LoVo (cell line): ENCODE data around the gene SREK1IP1.
"Not testable (repeated sequence)": the region's sequence is repeated elsewhere in the genome, so short reads cannot be mapped to it uniquely, and the experiment has no call there.

Experiments used
- DNase-seq: peaks from one replicate; pipeline ENCODE4 v3.0.0-alpha.2; 2016; ENCODE audit warnings: low spot score

The SREK1IP1 gene

DNA sequence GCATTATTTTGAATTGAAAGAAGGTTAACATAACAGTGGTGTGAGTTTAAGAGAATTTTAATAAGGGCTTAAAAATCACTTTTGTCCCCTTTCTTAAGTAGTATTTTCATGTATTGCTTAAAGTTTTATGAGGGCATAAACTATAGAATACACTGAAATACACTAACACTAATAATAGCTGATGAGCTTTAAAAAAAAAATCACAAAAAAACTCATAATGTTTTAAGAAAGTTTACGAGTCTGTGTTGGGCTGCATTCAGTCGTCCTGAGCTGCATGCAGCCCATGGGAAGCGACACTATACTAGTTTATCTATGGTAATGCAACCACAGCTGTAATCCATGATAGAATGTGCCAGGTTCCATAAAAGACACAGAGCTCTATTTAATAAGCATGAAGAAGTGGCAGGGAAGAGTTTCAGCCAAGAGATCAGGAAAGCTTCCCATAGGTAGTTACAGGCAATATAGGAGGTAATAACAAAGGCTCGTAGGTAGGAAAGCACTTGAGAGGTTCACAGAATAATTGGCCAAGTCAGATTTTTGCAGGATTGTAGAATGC lies 4.5 kb downstream of the SREK1IP1 start:
- DNase-seq = no peak

DNA sequence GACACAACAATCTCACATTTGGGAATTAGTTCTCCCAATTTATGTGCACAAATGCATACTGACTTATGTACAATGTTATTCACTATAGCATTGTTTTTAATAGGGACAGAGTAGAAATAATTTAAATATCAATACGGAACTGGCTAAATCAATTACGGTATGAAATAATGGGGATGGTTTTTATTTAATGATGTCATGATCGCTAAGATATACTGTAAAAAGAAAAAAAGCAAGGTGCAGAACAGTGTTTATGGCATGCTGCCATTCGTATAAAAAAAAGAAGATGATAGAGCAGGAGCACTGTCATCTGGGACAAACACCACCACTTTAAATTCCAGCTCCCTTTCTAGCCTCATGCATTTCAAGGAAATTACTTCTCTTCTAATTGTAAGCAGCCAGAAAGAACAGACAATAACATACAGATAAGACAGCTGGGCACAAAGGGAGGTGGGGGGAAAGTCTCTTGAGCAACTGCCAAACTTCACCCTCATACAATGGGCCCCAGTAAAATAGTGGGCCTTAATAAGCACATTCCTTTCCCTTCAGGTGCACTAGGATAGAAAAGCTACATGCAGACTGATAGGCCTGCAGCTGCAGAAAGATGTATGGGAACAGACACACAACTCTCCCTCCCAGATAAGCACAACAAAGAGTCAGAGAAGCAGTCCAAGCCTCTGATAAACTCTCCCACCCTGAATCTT lies 8.4 kb downstream of the SREK1IP1 start:
- DNase-seq = no peak

DNA sequence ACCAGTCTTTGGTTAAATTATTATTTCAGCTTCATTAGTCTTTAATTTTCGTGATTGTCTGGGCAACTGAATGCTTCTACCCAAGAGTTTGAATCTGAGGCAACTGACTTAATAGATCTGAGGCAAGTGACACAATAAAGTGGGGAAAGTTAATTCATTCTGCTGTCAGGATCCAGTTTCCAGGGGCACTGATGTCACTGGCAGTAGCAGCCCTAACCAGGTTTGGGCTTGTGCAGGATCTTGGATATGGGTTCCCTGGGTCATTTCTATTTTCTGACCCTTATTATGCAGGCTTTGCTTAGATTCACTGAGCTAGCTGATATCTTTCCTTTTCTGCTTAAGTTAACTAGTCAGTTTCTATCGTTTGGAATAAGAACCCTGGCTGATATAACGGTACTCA lies 9.6 kb downstream of the SREK1IP1 start:
- no peak for DNase-seq

- no peak for DNase-seq
Measured at GRCh38 chr5:64754066-64754465, 14.4 kb downstream of the SREK1IP1 start.

- DNase-seq = no peak
Measured at GRCh38 chr5:64749385-64749784, 19.1 kb downstream of the SREK1IP1 start.

DNA sequence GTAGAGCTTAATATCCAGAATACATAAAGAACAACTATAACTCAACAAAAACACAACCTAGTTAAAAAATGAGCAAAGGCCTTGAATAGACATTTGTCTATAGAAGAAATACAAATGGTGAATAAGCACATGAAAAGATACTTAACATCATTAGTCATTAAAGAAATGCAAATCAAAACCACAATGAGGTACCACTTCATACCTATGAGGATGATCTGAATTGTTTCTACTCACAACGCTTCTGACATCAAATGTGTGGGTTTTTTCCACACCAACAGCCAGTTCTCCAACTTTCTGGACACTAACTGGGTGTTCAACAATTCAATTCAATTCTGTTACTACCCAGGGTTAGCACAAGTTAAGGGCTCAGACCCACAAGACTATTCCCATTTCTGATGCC lies 22.0 kb downstream of the SREK1IP1 start:
- DNase-seq = no peak

- no peak for DNase-seq
Measured at GRCh38 chr5:64744914-64745313, 23.6 kb downstream of the SREK1IP1 start.

- no peak for DNase-seq
Measured at GRCh38 chr5:64742821-64743220, 25.7 kb downstream of the SREK1IP1 start.

GRCh38 chr5:64742411-64742810 lies 26.1 kb downstream of the SREK1IP1 start:
- no peak for DNase-seq

DNA sequence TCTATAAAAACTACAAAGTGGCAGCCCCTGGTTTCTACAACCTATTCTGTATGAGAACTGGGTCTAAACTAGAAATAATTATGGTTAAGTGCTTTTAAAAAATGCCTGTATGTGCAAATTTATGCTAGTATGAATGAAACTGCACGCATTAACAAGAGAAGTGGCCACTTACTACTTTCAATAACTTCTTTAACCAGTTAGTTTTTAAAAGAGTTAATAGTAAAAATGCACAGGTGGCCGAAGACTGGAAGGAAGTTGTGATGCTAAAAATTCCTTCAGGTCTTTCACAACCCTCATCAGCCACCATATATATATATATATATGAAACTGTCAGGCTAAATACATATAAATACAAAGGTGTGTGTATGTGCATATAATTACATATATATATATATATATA lies 41.3 kb downstream of the SREK1IP1 start:
- no peak for DNase-seq

DNA sequence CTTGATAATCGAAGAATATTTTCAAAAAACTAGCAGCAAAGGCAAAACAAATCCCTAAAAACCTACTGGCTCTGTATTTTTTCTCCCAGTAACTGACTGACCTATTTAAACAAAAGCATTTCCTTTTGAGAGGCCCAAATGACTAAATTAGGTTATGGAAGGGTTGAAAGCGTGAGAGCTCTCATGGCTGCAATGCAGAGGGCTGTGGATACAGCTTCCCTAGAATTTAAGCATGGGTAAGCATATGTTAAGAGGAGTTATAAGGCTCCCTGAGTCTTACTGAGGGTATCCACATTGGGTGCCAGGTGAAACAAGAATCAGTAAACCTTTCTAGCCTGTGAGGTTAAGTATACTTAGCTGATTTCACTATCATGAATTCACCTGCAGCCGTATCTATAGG lies 45.9 kb downstream of the SREK1IP1 start:
- DNase-seq = no peak

DNA sequence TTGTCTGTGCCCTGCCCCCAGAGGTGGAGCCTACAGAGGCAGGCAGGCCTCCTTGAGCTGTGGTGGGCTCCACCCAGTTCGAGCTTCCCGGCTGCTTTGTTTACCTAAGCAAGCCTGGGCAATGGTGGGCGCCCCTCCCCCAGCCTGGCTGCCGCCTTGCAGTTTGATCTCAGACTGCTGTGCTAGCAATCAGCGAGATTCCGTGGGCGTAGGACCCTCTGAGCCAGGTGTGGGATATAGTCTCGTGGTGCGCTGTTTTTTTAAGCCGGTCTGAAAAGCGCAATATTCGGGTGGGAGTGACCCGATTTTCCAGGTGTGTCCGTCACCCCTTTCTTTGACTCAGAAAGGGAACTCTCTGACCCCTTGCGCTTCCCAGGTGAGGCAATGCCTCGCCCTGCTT lies 54.0 kb downstream of the SREK1IP1 start:
- DNase-seq = not testable (repeated sequence)

DNA sequence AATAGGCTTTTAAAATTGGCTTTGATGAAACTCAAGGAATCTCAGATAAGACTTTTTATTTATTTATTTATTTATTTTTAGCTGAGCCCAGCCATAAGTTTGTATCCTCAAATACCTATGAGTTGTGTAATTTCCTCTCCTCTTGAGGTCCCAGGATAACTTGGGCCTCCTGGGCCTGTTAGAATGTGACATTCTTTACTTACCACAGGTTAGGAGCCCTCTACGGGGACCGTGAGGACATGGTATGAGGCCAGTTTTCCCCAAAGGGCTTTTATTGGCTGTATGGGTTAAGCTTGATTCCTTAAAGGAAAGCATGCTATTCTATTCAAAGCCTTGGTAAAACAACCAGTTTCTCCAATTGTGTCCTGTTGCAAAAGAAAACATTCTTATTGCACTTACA lies 61.3 kb downstream of the SREK1IP1 start:
- no peak for DNase-seq

DNA sequence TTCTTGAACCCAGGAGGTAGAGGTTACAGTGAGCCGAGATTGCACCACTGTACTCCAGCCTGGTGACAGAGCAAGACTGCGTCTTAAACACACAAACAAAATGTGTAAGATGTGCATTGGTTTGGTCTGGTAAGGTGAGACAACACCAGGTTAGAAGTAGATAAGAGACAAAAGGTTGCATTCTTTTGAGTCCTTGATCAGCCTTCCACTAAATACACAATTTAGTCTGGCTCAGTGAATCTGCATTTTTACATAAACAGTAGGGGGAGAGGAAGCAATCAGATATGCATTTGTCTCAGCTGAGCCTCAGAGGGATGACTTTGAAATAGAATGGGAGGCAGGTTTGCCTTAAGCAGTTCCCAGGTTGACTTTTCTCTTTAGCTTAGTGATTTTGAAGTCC lies 62.4 kb downstream of the SREK1IP1 start:
- not testable (repeated sequence) for DNase-seq

DNA sequence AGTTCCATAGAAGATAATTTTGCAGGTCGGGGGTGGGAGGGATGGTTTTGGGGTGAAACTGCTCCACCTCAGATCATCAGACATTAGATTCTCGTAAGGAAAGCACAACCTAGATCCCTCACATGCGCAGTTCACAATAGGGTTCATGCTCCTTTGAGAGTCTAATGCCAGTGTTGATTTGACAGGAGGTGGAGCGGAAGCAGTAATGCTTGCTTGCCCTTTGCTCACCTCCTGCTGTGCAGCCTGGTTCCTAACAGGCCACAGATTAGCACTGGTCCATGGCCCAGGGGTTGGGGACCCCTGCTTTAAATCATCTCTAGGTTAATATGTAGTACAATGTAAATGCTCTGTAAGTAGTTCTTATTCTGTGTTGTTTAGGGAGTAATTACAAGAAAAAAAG lies 67.7 kb downstream of the SREK1IP1 start:
- DNase-seq = no peak

- DNase-seq = not testable (repeated sequence)
Measured at GRCh38 chr5:64696414-64696813, 72.1 kb downstream of the SREK1IP1 start.

DNA sequence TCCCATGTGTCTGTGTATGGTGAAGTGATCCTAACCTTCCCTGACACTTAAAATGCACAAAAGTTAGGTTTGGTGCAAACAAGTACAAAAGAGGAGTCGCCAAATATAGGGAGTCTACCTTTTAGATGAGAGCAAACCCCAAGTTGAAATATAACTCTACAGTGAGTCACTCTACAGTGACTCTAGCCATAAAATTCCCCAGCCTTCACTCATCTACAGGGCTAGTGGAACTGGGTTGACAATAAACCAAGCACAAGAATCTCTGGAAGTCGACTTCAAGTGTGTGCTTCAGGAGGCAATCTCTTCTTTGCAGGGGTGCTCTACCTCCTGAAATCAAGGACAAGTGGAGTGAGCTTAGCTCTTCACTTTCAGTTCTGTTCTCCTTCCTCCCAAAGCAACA lies 74.9 kb downstream of the SREK1IP1 start:
- DNase-seq = no peak

DNA sequence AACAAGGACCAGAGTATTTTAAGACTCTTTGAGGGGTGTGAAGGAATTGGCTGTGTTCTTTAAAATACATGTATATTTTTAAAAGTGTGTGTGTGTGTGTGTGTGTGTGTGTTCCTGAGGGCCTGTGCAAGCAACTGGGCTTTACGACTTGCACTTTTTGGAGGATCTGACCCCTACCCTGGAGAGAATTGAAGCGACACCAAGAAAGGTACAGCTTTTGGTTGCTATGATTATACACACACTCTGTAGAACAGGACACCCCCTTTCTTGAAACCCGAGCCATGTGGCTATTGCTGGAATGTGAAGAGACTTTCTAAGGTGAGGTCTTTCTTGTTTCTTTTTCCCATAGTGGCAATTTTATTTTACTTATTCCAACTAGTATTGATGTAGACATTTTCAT lies 77.2 kb downstream of the SREK1IP1 start:
- no peak for DNase-seq

DNA sequence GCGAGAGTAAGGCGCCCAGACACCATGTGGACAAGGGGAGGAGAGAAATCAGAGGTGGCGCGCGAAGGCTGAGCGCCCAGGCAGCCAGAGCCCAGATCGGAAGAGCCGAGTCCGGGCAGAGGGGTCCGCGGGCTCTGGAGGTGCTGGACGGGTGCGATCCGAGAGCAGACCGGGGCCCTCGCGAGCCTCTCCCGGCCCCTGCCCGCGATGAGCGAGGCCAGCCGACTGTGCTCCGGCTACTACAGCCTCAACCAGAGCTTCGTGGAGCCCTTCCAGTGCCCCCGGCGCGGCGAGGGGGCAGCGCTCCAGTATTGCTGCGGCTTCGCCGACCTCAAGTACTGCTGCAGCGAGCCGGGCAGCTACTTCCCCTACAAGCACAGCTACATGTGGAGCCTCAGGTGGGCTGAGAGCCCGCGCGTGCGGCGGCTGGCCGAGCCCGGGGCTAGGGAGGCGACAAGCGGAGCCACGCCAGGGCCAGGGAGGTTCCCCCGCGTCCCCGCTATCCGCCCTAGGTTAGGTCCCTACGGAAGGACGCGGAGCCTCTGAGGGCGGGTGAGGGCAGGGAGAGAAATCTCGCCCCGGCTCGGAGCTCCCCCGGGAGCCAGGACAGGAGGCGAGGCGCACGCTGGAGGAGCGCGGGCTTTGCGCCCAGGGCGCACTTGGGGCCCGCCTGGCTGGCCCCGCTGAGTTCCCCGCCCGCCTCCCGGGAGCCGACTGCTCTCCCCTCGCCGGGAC lies 77.9 kb downstream of the SREK1IP1 start, which contains the start of gene SHISAL2B:
Gene SHISAL2B, plus strand, starts transcription at position 87 of the 735 bp plus-strand sequence. Its CDS starts 121 bp downstream, at position 208.
- no peak for DNase-seq

DNA sequence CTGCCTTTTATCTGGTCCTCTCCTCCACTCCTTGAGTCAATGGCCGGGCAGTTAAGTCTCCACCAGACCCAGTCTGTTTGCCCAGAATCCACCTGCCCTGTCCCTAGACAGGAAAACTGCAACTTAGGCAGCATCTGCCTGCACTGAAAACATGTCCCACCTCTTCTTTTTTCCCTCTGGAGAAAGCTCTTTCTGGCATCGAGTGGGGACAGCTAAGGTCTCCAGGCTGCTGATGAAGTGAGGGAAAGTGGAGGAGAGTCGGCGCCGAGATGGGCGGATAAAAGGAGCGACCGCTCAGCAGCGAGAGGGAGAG lies 78.4 kb downstream of the SREK1IP1 start:
- no peak for DNase-seq

- DNase-seq = no peak
Measured at GRCh38 chr5:64688965-64689364, 79.5 kb downstream of the SREK1IP1 start.

- no peak for DNase-seq
Measured at GRCh38 chr5:64688391-64688790, 80.1 kb downstream of the SREK1IP1 start.

GRCh38 chr5:64685866-64686265 lies 82.6 kb downstream of the SREK1IP1 start:
- DNase-seq = no peak

DNA sequence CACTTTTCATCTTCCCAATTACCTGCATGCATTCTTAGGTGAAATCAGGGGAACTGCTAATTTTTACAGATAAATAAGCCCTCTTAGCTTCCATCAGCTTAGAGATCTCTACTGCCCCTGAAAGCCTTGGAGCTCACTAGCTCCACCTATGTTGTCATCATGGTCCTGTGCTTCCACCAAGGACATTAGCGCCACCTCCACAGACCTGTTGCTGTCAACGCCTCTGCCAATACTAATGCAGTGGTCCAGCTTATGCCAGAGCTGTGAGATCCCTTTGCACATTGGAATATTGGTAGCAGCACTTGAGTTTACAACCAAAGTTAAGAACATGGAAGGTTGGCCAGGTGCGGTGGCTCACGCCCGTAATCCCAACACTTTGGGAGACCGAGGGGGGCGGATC lies 85.9 kb downstream of the SREK1IP1 start:
- no peak for DNase-seq
